HG03159 (cell line): ENCODE data around the gene LILRB3.
"Not testable (repeated sequence)": the region's sequence is repeated elsewhere in the genome, so short reads cannot be mapped to it uniquely, and the experiment has no call there.

ENCODE experiments used
- ATAC-seq: cut with Tn5 transposase; IDR thresholded peaks from one replicate; pipeline ENCODE4 v1.9.1; 2021; ENCODE audit warnings: mild to moderate bottlenecking, moderate library complexity; ENCODE audit not compliant: unreplicated experiment

The LILRB3 gene

DNA sequence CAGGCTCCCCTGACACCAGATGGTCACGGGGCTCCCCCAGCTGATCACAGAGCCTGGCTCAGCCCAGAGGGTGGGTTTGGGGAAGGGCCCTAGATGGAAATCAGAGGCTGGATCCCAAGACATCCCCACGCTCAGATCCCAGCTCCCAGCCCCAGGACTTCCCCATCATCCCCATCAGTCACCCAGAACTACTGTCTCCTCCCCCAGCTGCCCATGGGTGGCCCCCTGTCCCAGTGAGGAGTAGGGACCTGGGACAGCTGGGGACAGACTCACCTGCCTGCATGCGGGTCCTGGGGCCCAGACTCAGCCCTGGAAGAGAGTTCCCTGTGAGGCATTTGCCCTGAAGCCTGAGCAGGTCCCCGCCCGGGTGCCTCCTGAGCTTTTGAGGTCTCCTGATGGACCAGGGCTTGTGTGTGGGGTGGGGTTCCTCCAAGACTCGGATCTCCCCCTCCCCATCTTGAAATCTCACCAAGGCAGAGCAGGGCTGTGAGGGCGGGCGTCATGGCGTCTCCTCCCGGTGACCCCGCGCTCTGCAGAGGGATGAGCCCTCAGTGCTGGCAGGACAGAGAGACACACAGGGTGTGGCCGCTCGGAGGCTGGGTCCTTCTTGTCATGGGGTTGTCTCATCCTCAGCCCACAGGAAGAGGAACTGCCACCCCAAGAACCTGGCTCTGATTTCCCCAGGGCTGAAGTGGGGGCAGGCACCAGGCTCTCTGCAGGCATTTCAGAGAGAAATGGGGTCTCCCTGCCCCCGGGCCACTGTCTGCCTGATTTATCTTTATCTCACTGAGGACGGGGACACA lies at the start of gene LILRB3:
Gene LILRB3, minus strand, starts transcription at position 534 of the 803 bp plus-strand sequence. Its CDS starts 31 bp downstream, at position 503.
- not testable (repeated sequence) for ATAC-seq

DNA sequence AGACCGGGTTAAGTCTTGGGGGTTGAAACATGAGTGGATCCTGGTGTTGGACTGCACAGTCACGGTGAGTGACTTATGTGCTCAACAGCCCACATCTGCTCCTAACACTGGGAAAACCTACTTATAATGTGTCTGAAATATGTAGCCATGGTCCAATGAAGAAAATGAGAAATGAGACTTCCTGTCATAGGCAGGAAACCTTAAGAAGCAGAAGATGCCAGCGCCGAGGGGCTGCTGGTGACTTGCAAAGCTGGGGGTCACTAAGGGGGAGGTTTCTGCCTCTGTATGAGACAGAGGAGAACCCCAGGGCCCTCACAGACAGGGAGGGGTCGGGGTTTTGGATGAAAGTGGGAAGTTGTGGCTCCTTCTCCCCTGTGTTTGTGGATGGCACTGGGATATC lies 49.4 kb upstream of the LILRB3 start:
- ATAC-seq: not testable (repeated sequence)

DNA sequence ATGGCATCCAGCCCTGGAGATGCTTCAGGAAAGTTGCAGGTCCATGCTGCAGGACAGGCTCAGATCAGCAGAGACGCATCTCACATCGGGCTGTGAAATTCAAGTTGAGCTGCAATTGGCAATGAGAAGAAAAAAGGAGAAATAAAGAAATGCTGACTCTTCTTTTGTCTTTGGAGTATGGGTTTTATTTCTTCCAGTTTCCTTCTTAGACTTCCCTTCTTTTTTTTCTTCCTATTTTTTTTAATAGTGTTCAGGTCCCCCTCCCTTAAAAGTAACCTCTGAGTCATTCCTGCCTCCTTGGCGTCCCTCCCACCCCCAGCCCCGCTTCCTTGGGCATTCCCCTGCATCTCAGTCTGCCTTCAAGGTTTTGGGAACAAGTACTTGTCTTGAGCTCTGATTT lies 48.8 kb upstream of the LILRB3 start:
- not testable (repeated sequence) for ATAC-seq

DNA sequence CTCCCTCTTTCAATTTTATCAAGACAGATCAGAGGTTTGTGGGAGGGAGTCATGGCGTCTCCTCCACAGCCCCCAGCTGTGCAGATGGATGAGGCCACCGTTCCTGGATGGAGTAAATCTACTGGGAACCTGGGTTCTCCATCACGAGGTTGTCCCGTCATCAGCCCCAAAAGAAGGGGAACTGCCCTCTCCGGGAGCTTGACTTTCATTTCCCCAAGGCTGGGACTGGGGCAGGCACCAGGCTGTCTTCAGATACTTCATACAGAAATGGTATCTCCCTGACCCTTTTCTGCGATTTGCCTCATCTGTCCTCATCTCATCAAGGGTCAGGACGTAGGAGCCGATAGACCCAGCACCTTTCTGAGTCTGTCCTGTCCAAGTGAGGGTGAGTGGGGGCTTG lies 48.3 kb upstream of the LILRB3 start:
- ATAC-seq: no peak

DNA sequence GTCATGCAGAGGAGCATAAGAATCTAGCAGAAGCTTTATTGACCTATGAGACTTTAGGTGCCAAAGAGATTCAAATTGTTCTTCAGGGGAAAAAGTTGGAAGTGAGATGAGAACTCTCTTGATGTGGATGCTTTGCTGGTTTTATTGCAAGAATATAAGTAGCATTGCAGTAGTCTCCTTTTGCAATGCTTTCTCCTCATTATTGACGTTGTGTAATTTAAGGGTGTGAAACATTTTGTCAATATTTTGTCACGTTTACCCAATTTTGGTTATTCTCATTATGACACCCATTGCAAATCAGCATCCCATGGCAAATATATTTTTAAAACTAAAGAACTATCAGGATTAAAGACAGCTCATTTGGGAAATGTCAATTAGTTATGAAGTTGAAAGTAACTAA lies 46.1 kb upstream of the LILRB3 start:
- ATAC-seq: no peak

DNA sequence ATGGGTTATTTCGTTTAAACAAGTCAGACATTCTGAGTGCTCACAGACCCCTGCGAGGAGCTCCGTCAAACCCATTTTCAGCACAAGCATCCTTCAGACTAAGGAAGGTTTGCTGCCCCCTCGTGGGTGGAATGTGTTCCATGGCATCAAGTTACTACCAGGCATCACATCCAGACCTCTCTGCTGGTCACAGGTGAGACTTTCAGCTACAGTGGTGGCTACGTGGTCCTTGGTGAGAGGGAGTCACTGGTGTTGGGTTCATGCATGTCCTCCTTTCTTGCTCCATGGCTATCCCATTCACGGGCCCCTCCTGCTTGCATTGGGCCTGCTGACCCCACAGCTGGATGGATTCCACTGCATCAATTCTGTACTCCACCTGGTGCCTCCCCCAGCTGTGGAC lies 43.3 kb upstream of the LILRB3 start:
- ATAC-seq: no peak

DNA sequence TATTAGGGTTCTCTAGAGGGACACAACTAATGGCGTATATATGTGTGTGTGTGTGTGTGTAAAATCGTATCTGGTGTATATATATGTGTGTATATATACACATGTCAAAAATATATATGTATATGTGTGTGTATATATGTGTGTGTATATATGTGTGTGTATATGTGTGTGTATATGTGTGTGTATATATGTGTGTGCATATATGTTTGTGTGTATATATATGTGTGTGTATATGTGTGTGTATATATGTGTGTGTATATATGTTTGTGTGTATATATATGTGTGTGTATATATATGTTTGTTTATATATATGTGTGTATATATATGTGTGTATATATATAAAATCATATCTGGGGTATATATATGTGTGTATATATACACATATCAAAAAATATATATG lies 39.7 kb upstream of the LILRB3 start:
- ATAC-seq: no peak

DNA sequence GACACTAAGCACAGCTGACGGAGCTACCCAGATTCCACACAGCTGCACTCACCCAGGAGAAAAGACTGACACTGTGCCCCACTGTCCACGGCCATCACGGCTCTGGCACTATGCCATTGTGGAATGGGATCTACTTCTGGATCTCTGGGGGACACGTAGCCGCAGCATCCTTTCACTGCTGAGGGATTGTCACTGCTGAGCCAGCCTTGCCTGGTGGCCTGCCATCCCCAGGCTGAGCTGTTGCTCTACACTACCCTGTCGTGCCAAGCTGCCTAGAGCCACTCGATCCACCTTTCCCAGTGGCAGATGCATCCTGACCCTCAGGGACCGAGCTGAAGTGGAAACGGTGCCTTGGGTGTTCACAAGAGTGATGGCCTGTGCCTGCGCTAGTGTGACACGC lies 39.3 kb upstream of the LILRB3 start:
- no peak for ATAC-seq

DNA sequence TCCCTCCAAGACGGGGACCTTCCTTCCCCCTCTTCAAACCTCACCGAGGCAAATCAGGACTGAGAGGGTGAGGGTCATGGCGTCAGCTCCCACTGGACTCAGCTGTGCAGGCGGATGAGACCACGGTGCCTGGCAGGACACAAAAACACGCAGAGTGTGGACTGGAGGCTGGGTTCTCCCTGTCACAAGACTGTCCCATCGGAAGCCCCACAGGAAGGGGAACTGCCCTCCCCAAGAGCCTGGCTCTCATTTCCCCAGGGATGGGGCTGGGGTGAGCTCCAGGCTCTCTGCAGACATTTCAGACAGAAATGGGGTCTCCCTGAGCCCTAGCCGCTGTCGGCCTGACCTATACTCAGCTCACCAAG lies 34.3 kb upstream of the LILRB3 start, which contains the start of gene LILRB5:
Gene LILRB5, minus strand, starts transcription at position 158 of the 365 bp plus-strand sequence. Its CDS starts 80 bp downstream, at position 78.
- ATAC-seq: no peak

DNA sequence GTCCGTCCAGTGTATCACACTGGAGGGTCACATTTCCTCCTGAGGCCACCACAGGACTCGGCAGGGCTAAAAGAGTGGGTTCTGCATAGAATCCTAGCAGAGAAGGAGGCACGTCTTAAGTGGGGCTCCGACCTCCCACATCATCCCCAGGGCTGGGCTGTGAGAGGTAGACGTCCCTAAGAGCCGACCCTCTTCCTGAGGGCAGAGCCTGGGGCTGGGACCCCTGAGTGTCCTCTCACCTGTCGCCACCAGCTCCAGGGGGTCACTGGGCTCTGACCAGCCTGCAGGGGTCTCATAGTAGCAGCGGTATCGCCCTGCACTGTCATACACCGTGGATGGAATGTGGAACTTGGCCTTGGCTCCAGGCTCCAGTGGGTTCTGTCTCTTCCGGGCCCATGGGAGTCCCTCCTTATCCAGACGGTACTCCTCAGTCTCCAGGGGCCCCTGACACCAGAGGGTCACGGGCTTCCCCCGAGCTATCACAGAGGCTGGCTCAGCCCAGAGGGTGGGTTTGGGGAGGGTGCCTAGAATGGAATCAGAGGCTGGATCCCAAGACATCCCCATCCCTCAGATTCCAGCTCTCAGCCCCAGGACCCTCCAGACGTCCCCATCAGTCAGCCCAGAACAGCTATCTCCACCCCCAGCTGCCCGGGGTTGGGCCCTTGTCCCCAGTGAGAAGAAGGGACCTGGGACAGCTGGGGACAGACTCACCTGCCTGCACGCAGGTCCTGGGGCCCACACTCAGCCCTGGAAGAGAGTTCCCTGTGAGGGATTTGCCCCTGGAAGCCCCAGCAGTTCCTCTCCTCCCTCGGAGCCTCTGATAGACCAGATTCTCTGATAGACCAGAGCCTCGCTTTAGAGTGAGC lies 33.7 kb upstream of the LILRB3 start:
- ATAC-seq: no peak

DNA sequence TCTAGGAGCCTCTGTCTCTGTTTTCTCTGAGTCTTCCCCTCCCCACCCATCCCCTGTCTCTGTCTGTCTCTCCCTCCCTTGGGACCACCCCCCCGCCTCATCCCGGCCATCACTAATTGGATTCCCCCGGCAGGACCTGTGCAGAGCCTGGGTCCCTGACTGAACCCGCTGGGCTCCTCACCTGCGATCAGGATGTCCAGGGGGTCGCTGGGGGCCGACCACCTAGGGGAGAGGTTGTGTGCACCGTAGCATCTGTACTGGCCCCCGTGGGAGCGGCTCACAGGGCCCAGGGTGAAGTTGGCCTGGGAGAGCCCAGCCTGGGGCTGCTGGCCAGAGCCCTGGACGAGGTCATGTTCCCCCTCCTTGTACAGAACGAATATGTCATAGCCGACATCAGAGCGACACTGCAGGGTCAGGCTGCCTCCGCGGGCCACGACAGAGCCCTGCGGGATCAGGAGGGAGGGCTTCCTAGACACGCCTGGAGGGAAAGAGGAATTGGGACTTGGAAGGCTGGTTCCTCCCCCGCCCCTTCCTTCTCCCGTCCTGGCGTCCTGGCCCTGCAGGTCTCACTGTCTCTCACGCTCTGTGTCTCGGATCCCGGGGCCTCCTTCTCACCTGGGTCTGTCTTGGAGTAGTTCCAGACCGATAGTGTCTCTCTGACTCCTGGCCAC lies 32.4 kb upstream of the LILRB3 start:
- ATAC-seq: no peak

DNA sequence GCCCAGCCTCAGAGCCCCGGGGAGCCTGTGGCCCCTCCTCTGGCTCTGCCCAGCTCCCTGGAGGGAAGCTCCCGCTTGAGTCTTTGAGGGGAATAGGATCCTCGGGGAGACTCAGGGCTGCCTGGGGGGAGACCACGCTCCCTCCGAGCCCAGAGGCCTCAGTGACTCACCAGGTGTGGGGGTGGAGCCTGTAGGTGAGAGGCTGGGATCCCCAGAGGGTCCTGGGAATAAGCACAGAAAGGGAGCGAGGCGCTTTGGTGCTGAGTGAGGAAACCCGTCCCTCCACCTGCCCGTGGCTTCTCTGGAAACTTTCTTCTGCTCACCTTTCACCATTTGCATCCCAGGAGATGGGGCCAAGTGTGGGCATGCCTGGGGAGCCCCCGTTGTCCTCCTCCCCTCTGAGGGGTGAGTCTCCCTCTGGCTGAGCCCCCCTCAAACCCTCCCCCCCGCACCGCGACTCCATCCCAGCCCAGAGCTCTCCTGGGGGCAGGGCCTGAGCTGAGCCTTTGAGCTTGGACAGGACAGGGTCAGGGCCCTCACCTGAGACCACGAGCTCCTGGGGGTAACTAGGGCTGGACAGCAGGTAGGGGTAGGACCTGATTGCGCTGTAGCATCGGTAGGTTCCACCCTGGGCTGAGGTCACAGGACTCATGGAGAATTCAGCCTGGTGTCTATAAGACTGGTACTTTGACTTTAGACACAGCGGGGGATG lies 31.5 kb upstream of the LILRB3 start:
- ATAC-seq: no peak

DNA sequence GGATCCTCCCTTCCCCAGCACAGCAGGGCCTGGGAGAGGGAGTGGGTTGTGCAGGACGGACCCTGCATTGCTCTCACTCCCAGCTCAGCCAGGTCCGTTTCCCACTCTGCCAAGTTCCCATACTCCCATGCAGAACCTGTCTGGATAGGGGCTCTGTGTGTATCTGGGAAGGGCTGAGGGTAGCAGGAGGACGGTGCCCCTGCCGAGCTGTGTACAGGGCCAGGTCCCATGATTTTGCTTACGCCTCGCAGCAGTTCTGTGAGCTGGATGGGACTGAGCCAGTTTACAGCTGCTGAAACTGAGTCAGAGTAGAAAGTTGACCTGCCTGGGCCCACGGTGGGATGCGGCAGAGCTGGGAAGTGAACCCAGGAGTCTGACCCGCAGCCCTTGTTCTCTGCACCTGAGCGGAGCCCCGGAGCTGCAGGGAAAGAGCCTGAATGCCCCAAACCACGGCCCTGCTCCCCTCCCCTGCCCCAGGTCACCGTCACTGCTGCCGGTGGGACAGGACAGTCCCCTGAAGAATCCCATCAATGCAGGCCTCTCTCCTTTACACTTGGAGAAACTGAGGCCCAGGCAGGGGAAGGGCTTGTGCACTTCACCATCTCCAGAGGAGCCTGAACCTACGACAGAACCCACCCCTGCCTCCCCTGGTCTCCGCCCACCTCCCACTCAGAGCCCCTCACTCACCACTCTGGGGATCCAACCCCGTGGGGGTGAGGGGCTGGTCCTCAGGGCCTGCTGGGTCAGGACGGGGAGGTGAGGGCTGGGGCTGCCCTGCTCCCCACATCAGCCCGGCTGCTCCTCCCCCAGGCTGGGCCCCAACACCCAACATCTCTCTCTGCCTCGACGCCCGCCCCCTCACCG lies 30.8 kb upstream of the LILRB3 start:
- ATAC-seq: no peak

DNA sequence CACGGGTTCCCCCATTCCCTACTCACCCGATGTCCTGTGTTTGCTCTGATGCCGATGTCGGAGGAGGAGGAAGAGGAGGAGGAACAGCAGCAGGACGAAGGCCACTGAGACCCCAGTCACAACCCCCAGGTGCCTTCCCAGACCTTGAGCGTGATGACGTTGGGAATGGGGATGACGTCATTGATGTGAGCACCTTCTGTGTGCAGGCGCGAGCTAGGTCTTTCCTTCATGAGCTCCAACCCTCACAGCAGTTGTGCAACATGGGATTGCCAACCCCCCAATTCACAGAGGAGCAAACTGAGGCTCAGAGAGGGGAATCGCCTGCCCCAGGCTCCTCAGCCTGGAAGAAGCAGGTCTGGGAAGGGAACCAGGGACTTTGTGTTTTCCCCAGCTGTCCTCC lies 30.0 kb upstream of the LILRB3 start:
- no peak for ATAC-seq

DNA sequence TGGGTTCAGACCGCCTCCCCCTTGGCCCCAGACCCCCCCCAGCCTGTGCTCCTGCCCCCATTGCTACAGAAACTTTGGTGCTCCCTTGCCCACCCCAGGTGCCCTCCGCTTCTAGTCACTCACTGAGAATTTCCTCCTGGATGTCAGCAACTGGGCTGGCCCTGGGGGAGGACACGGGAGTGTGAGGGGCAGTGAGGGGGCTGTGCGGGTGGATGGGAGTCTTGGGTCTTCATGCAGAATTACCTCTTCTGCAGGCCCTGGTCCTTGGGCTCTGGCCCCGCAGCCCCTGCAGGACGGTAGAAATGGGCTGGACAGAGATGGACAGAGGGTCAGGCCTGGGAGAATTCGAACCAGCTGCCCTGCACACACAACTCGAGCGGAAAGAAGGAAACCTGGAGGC lies 29.4 kb upstream of the LILRB3 start:
- ATAC-seq: no peak

DNA sequence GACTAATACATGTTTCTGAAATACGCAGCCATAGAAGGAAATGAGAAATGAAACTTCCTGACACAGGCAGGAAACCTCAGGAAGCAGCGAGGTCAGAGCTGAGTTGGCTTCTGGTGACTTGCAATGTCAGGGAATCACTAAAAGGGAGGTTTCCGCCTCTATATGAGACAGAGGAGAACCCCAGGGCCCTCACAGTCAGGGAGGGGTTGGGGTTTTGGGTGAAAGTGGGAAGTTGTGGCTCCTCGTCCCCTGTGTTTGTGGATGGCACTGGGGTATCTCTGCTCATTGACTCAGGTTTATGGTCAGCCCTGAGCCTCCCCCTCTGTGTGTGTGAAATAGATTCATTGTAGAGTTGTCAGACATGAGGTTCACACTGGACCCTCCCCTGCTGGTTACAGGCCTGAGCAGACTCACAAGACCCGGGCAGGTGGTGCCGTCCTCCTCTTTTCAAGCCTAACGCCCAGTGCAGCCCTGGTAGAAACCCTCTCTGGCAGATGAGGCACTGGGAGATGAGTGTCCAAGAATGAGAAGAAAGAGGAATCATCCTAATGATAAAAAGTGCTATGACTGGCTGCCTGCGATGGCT lies 25.3 kb upstream of the LILRB3 start:
- ATAC-seq: no peak

DNA sequence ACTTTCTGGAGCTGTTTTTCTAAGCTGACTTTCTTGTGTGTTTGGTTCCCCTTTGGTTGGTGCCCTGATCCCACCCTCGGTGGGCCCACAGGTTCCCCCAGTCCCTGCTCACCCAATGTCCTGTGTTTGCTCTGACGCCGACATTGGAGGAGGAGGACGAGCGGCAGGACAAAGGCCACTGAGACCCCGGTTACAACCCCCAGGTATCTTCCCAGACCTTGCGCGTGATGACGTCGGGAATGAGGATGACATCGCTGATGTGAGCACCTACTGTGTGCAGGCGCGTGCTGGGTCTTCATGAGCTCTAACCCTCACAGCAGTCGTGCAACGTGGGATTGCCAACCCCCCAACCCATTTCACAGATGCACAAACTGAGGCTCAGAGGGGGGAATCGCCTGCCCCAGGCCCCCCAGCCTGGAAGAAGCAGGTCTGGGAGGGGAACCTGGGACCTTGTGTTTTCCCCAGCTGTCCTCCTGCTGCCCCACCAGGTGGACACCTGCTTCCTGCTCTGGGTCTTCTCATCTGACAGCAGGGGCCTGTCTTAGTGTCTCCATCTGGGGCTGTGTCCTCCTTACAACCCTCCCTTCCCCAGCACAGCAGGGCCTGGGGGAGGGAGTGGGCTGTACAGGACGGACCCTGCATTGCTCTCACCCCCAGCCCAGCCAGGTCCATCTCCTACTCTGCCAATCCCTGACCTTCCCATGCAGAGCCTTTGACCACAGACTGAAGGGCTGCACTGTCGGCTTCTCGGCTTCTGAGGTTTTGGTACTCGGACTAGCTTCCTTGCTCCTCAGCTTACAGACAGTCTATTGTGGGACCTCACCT lies 24.5 kb upstream of the LILRB3 start:
- ATAC-seq: no peak

DNA sequence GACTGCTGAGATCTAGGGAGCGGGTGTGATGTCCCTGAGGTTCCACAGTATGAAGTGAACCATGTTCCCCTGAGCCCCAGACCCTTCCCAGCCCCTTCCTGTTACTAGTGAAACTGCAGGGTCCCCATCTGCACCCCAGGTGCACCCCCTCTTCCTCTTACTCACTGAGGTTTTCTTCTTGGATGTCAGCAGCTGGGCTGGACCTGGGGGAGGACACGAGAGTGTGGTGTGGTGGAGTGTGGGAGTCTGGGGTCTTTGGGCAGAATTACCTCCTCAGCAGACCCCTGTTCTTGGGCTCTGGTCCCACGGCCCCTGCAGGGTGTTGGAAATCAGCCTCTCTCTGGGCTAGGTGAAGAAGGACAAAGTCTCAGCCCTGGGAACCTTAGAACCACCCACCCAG lies 23.1 kb upstream of the LILRB3 start:
- no peak for ATAC-seq

DNA sequence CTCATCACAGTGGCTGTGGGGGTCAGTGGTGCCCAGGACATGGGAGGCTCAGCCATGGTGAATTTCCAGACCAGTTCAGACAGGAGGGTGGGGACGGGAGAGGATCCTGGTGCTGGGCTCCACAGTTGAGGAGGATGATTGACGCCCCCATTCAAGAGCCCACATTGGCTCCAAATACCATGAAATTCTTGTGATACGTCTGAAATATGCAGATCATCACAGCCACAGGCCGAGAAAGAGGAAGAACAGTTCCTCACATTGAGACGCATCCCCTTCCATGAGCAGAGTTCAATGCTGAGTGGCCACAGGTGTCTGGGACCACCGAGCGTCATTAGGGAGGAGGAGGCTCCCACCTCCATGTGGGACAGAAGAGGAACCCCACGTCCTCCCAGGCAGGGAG lies 21.0 kb upstream of the LILRB3 start:
- ATAC-seq: not testable (repeated sequence)
